Hippocampal formation (tissue), 2 donors: ENCODE measurements around the gene HDAC7.
A peak's percentile ranks its signal among the peaks of the same experiment; 100 is the strongest.
"Not testable (repeated sequence)": the region's sequence is repeated elsewhere in the genome, so short reads cannot be mapped to it uniquely, and the experiment has no call there.

Source experiments
- DNase-seq, 2 donors: peaks; one replicate each; lab custom pipeline; 2025; lab: John Stamatoyannopoulos, UW

Gene HDAC7

GRCh38 chr12:47828976-47829482, 9.3 kb upstream of the HDAC7 start:
- DNase-seq: no peak

GRCh38 chr12:47828008-47828975, 8.6 kb upstream of the HDAC7 start:
- DNase-seq: no peak

GRCh38 chr12:47825173-47825639, 5.5 kb upstream of the HDAC7 start:
- DNase-seq: no peak

- DNase-seq: no peak
These were observed 4.9 kb upstream of the HDAC7 start for GRCh38 chr12:47824635-47825034.

- no peak for DNase-seq
These were observed 4.5 kb upstream of the HDAC7 start for GRCh38 chr12:47824198-47824597.

GRCh38 chr12:47823422-47824086, 3.9 kb upstream of the HDAC7 start:
- DNase-seq: no peak

GRCh38 chr12:47822863-47823262, 3.2 kb upstream of the HDAC7 start:
- DNase-seq: no peak

- no peak for DNase-seq
These were observed 2.7 kb upstream of the HDAC7 start for GRCh38 chr12:47822401-47822800.

GRCh38 chr12:47821346-47821706, 1.6 kb upstream of the HDAC7 start:
- DNase-seq: no peak

GRCh38 chr12:47820631-47821345, 1.1 kb upstream of the HDAC7 start:
- no peak for DNase-seq

GRCh38 chr12:47819138-47819895, 386 bp downstream of the HDAC7 start:
- peak; percentile 45 to 61 for DNase-seq

- no peak for DNase-seq
These were observed 1.1 kb downstream of the HDAC7 start for GRCh38 chr12:47818467-47819137.

- no peak for DNase-seq
These were observed 1.7 kb downstream of the HDAC7 start for GRCh38 chr12:47818007-47818376.

GRCh38 chr12:47817272-47818006, 2.3 kb downstream of the HDAC7 start:
- no peak for DNase-seq

GRCh38 chr12:47816403-47817271, 3.1 kb downstream of the HDAC7 start:
- DNase-seq: no peak

- DNase-seq: not testable (repeated sequence)
These were observed 4.3 kb downstream of the HDAC7 start for GRCh38 chr12:47815447-47815846.

- no peak for DNase-seq
These were observed 5.0 kb downstream of the HDAC7 start for GRCh38 chr12:47814539-47815170.

- DNase-seq: no peak
These were observed 6.0 kb downstream of the HDAC7 start for GRCh38 chr12:47813511-47814196.
